Stromal cell of bone marrow (primary cell): ENCODE data around the gene DCANP1.

ENCODE experiments used
- DNase-seq: peaks from one replicate; pipeline ENCODE4 v3.0.0-alpha.2; 2012; ENCODE audit warnings: low read depth

Gene DCANP1

DNA sequence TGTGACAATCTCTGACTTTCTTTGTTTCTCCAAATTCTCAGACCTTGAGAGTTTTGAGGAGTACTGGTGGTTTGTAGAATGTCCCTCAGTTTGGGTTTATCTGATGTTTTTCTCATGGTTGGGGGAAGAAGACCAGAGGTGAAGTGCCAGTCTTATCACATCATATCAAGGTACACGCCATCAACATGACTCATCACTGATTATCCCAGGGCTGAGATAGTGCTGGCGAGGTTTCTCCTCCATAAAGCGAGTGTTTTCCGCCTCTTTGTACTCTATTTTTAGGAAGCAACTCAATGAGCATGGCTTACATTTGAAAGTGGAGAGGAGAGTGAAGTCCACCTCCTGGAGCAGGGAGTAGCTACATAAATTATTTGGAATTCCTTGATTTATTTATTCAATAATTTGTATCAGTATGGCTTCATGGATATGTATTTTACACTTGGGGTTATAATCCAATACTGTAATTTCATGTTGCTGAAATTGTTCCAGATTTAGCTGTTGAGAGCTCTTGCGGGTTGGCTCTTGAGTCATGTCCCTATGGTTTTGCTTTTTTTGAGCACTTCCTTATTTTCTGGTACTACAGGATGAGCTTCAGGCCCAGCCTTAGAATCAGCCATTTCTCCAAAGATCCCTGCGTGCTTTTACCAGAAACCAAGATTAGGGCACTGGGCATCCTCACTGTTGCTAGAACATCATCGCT lies 23.9 kb downstream of the DCANP1 start:
- DNase-seq = no peak

- no peak for DNase-seq
Observed at GRCh38 chr5:135422419-135422818, 24.7 kb downstream of the DCANP1 start.

GRCh38 chr5:135417083-135417482 lies 30.1 kb downstream of the DCANP1 start:
- no peak for DNase-seq

DNA sequence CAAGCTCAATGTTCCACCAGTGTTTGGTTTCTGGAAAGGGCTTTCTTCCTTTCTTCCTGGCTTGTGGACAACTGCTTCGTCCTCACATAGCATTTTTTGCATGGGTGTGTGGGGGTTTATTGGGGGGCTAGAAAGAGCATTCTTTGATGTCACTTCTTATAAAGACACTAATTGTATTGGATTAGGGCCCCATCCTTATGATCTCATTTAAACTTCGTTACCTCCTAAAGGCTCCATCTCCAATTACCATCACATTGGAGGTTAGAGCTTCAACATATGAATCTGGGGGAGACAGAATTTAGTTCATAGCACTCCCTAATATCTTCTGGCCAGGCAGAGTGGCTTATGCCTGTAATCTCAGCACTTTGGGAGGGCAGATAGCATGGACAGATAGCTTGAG lies 42.1 kb downstream of the DCANP1 start:
- no peak for DNase-seq

GRCh38 chr5:135402031-135402430 lies 45.1 kb downstream of the DCANP1 start:
- no peak for DNase-seq

DNA sequence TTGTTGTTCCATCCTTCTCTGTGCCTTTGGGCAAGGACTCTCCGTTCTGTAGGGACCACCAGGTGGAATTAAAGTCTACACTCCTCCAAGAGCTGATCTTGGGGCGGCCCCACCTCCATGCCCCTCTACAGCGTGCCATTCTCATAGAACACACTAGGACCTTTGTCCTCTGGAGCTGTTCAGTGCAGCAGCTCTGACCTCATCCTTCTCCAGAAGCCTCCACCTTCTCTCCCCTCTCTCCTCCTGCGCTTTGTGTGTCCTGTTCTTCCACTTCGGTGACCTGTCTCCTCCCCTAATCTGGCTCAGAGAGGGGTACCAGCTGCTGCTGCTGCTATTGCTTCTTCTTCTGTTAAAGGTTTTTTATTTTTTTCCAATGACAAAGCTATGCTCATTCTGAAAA lies 46.3 kb downstream of the DCANP1 start:
- DNase-seq = no peak

DNA sequence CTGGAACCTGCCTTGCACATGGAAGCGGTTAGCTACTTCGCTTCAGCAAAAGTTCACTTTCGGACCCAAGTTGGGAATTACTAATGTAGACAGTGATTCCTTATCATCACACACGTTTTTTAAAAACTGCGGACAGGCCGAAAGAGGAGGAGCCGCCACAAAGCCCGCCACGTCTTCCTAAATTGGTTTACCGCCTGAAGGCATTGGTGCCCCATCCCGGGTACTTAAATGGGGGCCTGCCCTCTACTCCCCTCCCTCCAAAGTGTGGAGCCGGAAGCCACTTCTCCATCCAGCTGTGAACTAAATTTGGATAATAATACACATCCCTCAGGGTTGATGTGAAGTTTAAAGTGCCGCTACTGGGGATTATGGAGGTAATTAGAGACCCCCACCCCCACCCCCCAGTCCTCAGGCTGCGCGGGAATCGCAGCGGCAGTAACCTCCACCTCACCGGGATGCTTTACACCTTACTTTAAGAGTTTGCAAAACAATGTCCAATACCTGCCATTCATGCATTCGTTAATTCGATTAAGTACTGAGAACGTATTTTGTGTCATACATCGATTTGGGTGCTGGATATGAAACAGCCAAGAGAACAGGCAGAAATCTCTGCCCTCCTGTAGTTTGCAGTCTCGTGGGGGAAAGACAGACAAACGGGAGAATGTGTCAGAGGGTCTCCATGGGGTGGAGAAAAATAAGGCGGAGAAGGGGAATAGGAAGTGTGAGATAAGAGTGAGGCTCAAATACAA lies 47.2 kb downstream of the DCANP1 start:
- no peak for DNase-seq

GRCh38 chr5:135398855-135399793 lies 48.0 kb downstream of the DCANP1 start, which contains the start of gene MACROH2A1:
MACROH2A1 (minus strand) TSS chr5:135399231; CDS start chr5:135389093, 10,138 bp downstream.
- DNase-seq = peak; percentile 81

GRCh38 chr5:135398160-135398854 lies 48.8 kb downstream of the DCANP1 start:
- DNase-seq = no peak

- no peak for DNase-seq
Observed at GRCh38 chr5:135397084-135397483, 50.1 kb downstream of the DCANP1 start.

GRCh38 chr5:135396459-135397055 lies 50.6 kb downstream of the DCANP1 start:
- DNase-seq = no peak

DNA sequence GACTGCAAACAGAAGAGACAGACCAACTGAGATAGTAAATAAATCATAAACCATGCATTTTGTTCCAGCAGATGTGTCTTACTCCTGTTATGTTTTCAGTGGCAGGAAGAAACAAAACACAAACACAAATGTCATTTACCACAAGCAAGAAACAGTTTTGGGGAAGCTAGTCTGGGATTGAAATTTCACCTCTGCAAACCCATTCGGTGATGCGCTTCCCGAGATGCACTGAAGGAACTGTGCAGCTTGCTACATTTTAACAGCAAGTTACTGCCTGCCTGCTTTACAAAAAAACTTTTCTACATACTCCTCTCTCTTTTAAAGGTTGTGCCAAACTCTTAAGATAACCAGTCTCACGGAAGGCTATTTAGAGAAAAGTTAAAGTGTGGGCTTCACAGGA lies 51.3 kb downstream of the DCANP1 start:
- no peak for DNase-seq

DNA sequence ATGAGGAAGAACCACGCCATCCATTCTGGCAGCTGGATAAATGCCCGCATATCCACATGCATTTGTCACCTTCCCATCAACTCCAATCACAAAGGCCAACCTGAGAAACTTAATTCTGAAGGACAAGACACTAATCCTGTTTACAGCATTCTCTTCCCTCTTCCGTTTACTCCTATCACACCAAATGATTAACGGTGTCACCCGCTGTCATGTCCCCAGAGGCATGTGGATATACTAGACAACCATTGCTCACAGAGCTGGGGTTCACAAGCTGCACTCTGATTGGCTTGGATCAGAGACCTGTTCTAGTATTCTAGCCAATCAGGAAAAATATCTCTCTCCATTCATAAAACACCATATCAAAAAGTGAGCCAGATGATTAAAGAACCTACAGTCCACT lies 51.7 kb downstream of the DCANP1 start:
- DNase-seq = no peak
